Measurements from ENCODE around the gene APOC4. TPM values are rescaled to one million over a fixed set of nuclear protein-coding genes. Genes with fewer than 3 reads are reported as not detected.
A peak's percentile ranks its signal among the peaks of the same experiment; 100 is the strongest.

Gene APOC4
- total and polyA plus RNA-seq, 4 donors: 1.0 to 420 (median 275) TPM

GRCh38 chr19:44988273-44988672, 46.2 kb downstream of the APOC4 start:
- H3K4me1 ChIP-seq (ENCODE audit: control insufficient read depth in 4 of 4, insufficient read depth in 4 of 4, low read length in 3 of 4): no peaks in the 10 kb centered on the region
- no peak overlapping the region for H3K27ac ChIP-seq (ENCODE audit: low read depth in 1 of 2, low read length in 2 of 2)
- H3K9me3 ChIP-seq (ENCODE audit: control insufficient read depth in 4 of 4, low read length in 3 of 4): no peaks in the 10 kb centered on the region
- H3K27me3 ChIP-seq (ENCODE audit: control insufficient read depth in 4 of 4, insufficient read depth in 4 of 4, low read length in 3 of 4): no peaks in the 10 kb centered on the region
- peaks cover 11 to 78% (median 30%) of the 10 kb centered on the region in 4 donors for H3K36me3 ChIP-seq (ENCODE audit: control insufficient read depth in 4 of 4, insufficient read depth in 3 of 4, low read depth in 1 of 4, low read length in 3 of 4)
- TF ChIP-seq MAX (IDR thresholded peaks at IDR 0.05): no peak
- no peak for TF ChIP-seq YY1 (IDR thresholded peaks at IDR 0.05)
- TF ChIP-seq JUND (IDR thresholded peaks at IDR 0.05): no peak
- no peak for TF ChIP-seq FOXA1 (IDR thresholded peaks at IDR 0.05)
- no peak for TF ChIP-seq GABPA (IDR thresholded peaks at IDR 0.05 in 1 of 2, conservative IDR thresholded peaks at IDR 0.05 in 1 of 2)
- no peak for TF ChIP-seq NR2F2 (IDR thresholded peaks at IDR 0.05)
- no peak for TF ChIP-seq TAF1 (conservative IDR thresholded peaks at IDR 0.05)
- no peak for TF ChIP-seq REST (IDR thresholded peaks at IDR 0.05)
- no peak for TF ChIP-seq ATF3 (IDR thresholded peaks at IDR 0.05)
- no peak for TF ChIP-seq SP1 (IDR thresholded peaks at IDR 0.05)
- no peak for TF ChIP-seq ZBTB33 (IDR thresholded peaks at IDR 0.05)
- TF ChIP-seq HNF4G (IDR thresholded peaks at IDR 0.05): no peak
- WGBS: 89% methylated on average over 9 of the region's 9 CpGs
- no peak for DNase-seq (ENCODE audit: low spot score)
- H3K9ac ChIP-seq (ENCODE audit: low read depth in 1 of 2, low read length in 2 of 2): no peak overlapping the region
- H3K4me3 ChIP-seq (ENCODE audit: low read depth in 1 of 3, low read length in 3 of 3): no peak overlapping the region

GRCh38 chr19:44988896-44989556, 47.0 kb downstream of the APOC4 start:
- Histone ChIP-seq H3K4me1 (ENCODE audit: control insufficient read depth in 4 of 4, insufficient read depth in 4 of 4, low read length in 3 of 4) (no peaks in the 10 kb centered on the region), H3K36me3 (ENCODE audit: control insufficient read depth in 4 of 4, insufficient read depth in 3 of 4, low read depth in 1 of 4, low read length in 3 of 4) (peaks cover 11 to 78% (median 30%) of the 10 kb centered on the region in 4 donors), H3K27me3 (ENCODE audit: control insufficient read depth in 4 of 4, insufficient read depth in 4 of 4, low read length in 3 of 4) (no peaks in the 10 kb centered on the region), H3K9me3 (ENCODE audit: control insufficient read depth in 4 of 4, low read length in 3 of 4) (no peaks in the 10 kb centered on the region), H3K27ac (ENCODE audit: low read depth in 1 of 2, low read length in 2 of 2) (no peak overlapping the region), H3K9ac (ENCODE audit: low read depth in 1 of 2, low read length in 2 of 2) (no peak overlapping the region), H3K4me3 (ENCODE audit: low read depth in 1 of 3, low read length in 3 of 3) (no peak overlapping the region)
- 86% methylated on average over 15 of the region's 15 CpGs for WGBS
- no peak for TF ChIP-seq NR2F2 (IDR thresholded peaks at IDR 0.05)
- peak; percentile 50 for TF ChIP-seq CTCF (IDR thresholded peaks at IDR 0.05; ENCODE audit: low read depth, low read length, missing input control)
- peak; percentile 43 to 72 for TF ChIP-seq RAD21 (IDR thresholded peaks at IDR 0.05)
- DNase-seq (ENCODE audit: low spot score): peak; percentile 62

All from liver (tissue), 9 donors.